ENCODE data around the gene LIMS1.
"Not testable (repeated sequence)": the region's sequence is repeated elsewhere in the genome, so short reads cannot be mapped to it uniquely, and the experiment has no call there.

LIMS1 gene

GRCh38 chr2:108637304-108637669 lies 103.0 kb downstream of the LIMS1 start:
- peak; percentile 73 for DNase-seq

- peak; percentile 97 for DNase-seq
Observed at GRCh38 chr2:108640731-108641130, 106.5 kb downstream of the LIMS1 start.

DNA sequence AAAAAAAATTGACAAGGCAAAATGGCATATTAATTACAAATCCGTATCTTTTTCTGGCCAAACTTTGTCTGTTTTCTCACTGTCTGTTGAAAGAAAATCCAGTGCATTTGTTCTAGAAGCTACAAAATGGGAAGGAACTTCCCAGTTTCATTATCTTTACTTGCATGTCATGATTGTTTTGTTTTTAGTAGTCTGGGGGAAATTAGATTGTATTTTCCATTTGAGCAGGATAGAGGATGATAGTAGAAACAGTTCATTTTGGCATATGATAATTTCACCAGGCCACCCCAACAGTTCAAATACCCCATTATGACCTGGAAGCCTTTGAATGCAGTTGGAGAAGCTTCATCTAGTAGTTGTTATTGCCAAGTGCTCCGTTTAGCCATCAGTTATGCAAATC lies 107.5 kb downstream of the LIMS1 start:
- no peak for DNase-seq

GRCh38 chr2:108643261-108643849 lies 109.1 kb downstream of the LIMS1 start:
- no peak for DNase-seq

GRCh38 chr2:108643862-108644261 lies 109.6 kb downstream of the LIMS1 start:
- DNase-seq, result not testable (repeated sequence)

DNA sequence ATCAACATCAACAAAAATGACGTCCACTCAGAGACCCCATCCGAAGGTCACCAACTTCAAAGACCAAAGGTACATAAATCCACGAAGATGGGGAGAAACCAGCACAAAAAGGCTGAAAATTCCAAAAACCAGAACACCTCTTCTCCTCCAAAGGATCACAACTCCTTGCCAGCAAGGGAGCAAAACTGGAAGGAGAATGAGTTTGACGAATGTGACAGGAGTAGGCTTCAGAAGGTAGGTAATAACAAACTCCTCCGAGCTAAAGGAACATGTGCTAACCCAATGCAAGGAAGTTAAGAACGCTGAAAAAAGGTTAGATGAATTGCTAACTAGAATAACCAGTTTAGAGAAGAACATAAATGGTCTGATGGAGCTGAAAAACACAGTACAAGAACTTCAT lies 110.2 kb downstream of the LIMS1 start:
- DNase-seq, result not testable (repeated sequence)

- not testable (repeated sequence) for DNase-seq
Observed at GRCh38 chr2:108648796-108649195, 114.5 kb downstream of the LIMS1 start.

DNA sequence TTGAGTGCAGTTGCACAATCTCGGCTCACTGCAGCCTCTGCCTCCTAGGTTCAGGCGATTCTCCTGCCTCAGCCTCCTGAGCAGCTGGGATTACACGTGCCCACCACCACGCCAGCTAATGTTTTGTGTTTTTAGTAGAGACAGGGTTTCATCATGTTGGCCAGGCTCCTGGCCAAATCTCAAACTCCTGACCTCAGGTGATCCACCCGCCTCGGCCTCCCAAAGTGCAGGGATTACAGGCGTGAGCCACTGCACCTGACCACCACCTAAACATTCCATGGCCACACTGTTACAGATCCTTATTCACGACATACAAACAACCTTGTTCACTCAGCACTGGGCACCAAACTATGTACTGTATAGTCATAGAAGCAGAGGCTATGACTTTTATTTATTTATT lies 116.2 kb downstream of the LIMS1 start:
- DNase-seq, result not testable (repeated sequence)

GRCh38 chr2:108651468-108651867 lies 117.2 kb downstream of the LIMS1 start:
- DNase-seq, result not testable (repeated sequence)

DNA sequence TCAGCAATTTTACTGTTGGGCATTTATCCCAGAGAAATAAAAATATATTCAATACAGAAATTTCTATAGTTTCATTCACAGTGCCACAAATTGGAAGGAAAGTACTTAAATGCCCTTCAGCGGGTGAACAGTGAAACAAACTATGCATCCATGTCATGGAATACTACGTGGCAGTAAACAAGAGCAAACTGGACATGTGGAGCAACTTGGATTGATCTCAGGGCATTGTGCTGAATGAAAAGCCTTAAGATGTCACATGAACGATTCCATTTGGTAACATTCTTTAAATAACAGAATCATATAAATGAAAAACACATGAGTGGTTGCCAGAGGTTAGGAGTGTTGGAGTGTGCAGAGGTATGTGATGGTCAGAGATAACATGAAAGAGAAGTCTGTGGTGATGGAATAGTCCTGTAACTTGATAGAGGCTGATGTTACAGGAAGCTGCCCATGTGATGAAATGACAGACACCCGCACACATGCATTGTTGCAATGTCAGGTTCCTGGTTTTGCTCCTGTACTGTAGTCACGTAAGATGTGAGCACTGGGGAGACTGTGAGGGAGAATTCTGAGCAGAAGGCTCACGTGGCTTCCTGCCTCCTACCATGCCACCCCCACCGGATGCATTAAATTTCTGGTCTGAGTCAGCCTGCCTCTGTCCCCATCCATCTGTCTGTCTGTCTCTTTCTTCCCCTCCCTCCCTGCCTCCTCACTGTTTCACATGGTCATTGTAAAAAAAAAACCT lies 118.1 kb downstream of the LIMS1 start:
- peak; percentile 87 for DNase-seq

DNA sequence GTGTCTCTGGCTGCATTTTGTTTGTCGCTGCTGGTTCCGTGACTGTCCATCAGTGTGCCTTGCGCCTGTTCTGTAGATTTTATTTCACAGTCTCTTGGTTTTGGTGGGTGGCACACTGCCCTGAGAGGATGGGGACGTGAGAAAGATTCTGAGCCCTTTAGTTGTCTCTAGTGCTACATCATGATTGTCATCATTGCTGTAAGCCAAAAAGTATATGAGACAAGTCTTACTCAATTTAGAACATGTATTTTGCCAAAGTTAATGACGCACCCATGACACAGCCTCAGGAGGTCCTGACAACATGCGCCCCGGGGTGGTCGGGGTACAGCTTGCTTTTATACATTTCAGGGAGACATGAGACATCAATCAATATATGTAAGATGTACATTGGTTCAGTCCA lies 119.2 kb downstream of the LIMS1 start:
- DNase-seq, result peak; percentile 56

DNA sequence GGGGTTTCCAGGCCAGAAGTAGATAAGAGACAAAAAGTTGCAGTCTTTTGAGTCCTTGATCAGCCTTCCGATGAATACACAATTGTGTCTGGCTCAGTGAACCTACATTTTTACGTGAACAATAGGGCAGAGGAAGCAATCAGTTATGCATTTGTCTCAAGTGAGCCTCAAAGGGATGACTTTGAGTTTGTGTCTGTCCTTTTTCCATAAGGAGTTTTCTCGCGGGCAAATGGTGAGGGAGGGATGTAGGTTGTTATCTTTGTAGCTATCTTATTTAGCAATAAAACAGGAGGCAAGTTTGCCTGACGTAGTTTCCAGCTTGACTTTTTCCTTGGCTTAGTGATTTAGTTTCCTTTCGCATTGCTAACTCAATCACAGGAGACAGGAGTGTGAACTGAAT lies 119.6 kb downstream of the LIMS1 start:
- not testable (repeated sequence) for DNase-seq

- peak; percentile 39 for DNase-seq
Observed at GRCh38 chr2:108654521-108655125, 120.4 kb downstream of the LIMS1 start.

DNA sequence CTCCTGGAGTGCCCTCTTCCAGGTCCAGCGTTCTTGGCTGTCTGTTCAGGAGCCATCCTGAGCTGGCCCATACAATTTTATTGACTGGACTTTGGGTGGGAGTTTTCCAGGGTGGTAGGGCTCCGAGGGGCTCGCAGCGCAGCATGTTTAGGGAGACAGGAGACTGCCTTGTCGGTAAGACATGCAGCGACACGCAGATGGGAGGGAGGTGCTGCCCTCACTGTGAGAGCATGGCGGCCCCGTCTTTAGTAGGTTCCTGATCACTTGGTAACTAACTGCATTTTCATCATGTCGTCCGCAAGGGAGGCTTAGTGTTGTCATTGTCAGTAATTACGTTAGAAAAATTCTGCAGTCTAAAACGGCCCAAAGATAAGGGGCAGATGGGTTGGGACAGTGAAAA lies 121.0 kb downstream of the LIMS1 start:
- not testable (repeated sequence) for DNase-seq

GRCh38 chr2:108656282-108656681 lies 122.0 kb downstream of the LIMS1 start:
- not testable (repeated sequence) for DNase-seq

- not testable (repeated sequence) for DNase-seq
Observed at GRCh38 chr2:108657517-108657916, 123.2 kb downstream of the LIMS1 start.

- DNase-seq, result not testable (repeated sequence)
Observed at GRCh38 chr2:108658553-108658952, 124.3 kb downstream of the LIMS1 start.

- DNase-seq, result not testable (repeated sequence)
Observed at GRCh38 chr2:108661493-108661892, 127.2 kb downstream of the LIMS1 start.

DNA sequence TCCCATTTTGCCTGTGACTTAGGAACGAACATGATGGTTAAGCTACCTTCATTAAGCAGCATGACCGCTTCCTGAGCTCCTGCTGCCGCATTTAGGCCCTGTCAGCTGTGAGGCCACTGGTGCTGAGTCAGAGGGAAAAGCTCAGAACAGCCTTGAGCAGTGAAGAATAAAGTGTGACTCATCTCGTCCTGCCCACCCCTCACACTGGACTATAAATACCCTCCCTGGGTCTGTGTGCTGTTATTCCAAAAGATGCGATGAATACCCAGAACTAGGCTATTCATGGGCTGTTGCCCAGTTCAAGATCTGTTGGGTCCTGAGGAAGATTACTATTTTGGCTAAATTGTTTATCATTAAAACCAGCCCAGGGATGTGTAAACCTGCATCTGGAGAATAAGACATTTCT lies 127.9 kb downstream of the LIMS1 start:
- DNase-seq, result peak; percentile 63

GRCh38 chr2:108663346-108663745 lies 129.1 kb downstream of the LIMS1 start:
- DNase-seq, result not testable (repeated sequence)

- not testable (repeated sequence) for DNase-seq
Observed at GRCh38 chr2:108664089-108664488, 129.8 kb downstream of the LIMS1 start.

- not testable (repeated sequence) for DNase-seq
Observed at GRCh38 chr2:108664979-108665378, 130.7 kb downstream of the LIMS1 start.

DNA sequence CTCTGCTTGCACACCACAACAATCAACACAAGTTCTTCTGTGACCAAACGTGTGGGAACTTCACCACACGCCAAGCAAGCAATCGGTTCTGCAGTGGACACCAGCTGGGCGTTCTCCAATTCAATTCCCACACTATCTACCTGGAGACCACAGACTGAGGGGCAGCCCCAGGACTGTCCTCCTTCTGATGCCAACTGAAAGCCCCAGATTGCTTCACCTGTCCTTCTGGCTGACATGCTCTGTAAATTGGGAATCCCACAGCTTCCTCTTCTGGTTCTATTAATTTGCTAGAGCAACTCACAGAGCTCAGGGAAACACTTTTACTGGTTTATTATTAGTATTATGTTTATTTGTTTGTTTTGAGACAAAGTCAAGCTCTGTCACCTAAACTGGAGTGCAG lies 131.7 kb downstream of the LIMS1 start:
- DNase-seq, result not testable (repeated sequence)

DNA sequence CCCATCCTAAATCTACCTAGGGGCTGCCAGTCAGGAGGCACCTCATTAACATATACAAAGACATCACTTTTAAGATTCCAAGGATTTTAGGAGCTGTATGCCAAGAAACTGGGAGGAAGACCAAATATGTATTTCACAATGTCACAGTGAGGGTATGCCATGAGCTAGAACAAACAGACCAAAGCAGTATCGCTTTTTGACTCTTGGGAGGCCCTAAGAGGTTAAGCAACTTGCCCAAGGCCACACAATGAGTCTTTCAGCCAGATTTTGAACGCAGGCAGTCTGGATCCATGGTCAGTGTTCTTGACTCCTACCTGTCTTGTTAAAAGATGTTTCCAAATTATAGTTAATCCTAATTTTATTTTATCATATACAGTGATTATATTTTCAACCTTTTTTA lies 132.9 kb downstream of the LIMS1 start:
- DNase-seq, result not testable (repeated sequence)
